GM23338 (cell line): ENCODE results near the gene DNAJC4.

Experiments
- CREB1 ChIP-seq: fragments of 250-450 bp; sonication (Bioruptor Pico); IDR thresholded peaks from 2 replicates; pipeline ENCODE4 v1.5.0; 2020; ENCODE audit warnings: low read depth, mild to moderate bottlenecking, moderate library complexity
- CTCF ChIP-seq, 2 experiments: fragments of 200-600 bp in 1 of 2; sonication (generic) in 1 of 2; conservative IDR thresholded peaks; 2 replicates each; pipeline versions ENCODE4 v1.5.1 to v1.6.1; 2016 to 2017; ENCODE audit warnings: antibody characterized with exemption in 2 of 2, low read depth in 2 of 2, mild to moderate bottlenecking in 2 of 2, moderate library complexity in 1 of 2
- ETS1 ChIP-seq: IDR thresholded peaks from 2 replicates; pipeline ENCODE4 v1.6.1; 2016; ENCODE audit warnings: antibody characterized with exemption
- EZH2 ChIP-seq: fragments of 200-600 bp; sonication (generic); IDR thresholded peaks from one replicate; pipeline ENCODE4 v1.8.0; 2017; ENCODE audit warnings: antibody characterized with exemption, mild to moderate bottlenecking, low read depth; ENCODE audit not compliant: unreplicated experiment
- EZH2phosphoT487 ChIP-seq: fragments of 200-600 bp; sonication (generic); IDR thresholded peaks from one replicate; pipeline ENCODE4 v1.8.1; 2018; ENCODE audit warnings: antibody characterized with exemption; ENCODE audit not compliant: unreplicated experiment
- JUNB ChIP-seq: IDR thresholded peaks from one replicate; pipeline ENCODE4 v1.6.1; 2016; ENCODE audit warnings: antibody characterized with exemption; ENCODE audit not compliant: unreplicated experiment
- NANOG ChIP-seq: IDR thresholded peaks from 2 replicates; pipeline ENCODE4 v1.6.1; 2016; ENCODE audit warnings: antibody characterized with exemption, borderline replicate concordance
- POLR2AphosphoS5 ChIP-seq: IDR thresholded peaks from 2 replicates; pipeline ENCODE4 v1.6.1; 2016; ENCODE audit warnings: antibody characterized with exemption, low read depth
- REST ChIP-seq: IDR thresholded peaks from one replicate; pipeline ENCODE4 v1.6.1; 2018; ENCODE audit warnings: antibody characterized with exemption; ENCODE audit not compliant: unreplicated experiment
- STAT1 ChIP-seq: IDR thresholded peaks from one replicate; pipeline ENCODE4 v1.6.1; 2016; ENCODE audit warnings: antibody characterized with exemption; ENCODE audit not compliant: unreplicated experiment
- ZNF114 ChIP-seq: fragments of 250-450 bp; sonication (Bioruptor Pico); IDR thresholded peaks from 2 replicates; pipeline ENCODE4 v1.5.0; 2020; ENCODE audit warnings: mild to moderate bottlenecking, moderate library complexity
- ZNF331 ChIP-seq: fragments of 250-450 bp; sonication (Bioruptor Pico); IDR thresholded peaks from 2 replicates; pipeline ENCODE4 v1.5.0; 2020; ENCODE audit warnings: low read depth, mild to moderate bottlenecking, moderate library complexity
- ZNF462 ChIP-seq: fragments of 250-450 bp; sonication (Bioruptor Pico); IDR thresholded peaks from 2 replicates; pipeline ENCODE4 v1.5.0; 2020; ENCODE audit warnings: mild to moderate bottlenecking, moderate library complexity

- TF ChIP-seq CTCF (conservative IDR thresholded peaks at IDR 0.05; ENCODE audit: low read depth in 2 of 2) (no peak), ZNF114 (no peak), EZH2 (no peak), EZH2phosphoT487 (no peak), POLR2AphosphoS5 (no peak), ZNF462 (no peak), REST (no peak), JUNB (no peak), STAT1 (no peak), NANOG (no peak), CREB1 (no peak), ZNF331 (CRISPR knock-in tag) (no peak), ETS1 (no peak)
Observed at GRCh38 chr11:64220798-64221197, 9.6 kb upstream of the DNAJC4 start.
